B cell (primary cell): ENCODE data around the gene ERGIC1. TPM values are rescaled to one million over a fixed set of nuclear protein-coding genes. Genes with fewer than 3 reads are reported as not detected.

ENCODE experiments used
- ATAC-seq: fragments of 200-7000 bp; cut with Tn5 transposase; one replicate; pipeline ENCODE4 v1.10.0; 2021; ENCODE audit warnings: low read depth, mild to moderate bottlenecking, moderate number of reproducible peaks, moderate library complexity
- CTCF ChIA-PET: fragments of 350-600 bp; sonication (Branson Sonifier 250); formaldehyde crosslinking; loops from one replicate; lab custom pipeline; 2021; ENCODE audit warnings: antibody characterized with exemption, inconsistent platforms; lab: Charles Lee
- POLR2A ChIA-PET: fragments of 350-600 bp; sonication (Branson Sonifier 250); formaldehyde crosslinking; loops from one replicate; lab custom pipeline; 2021; ENCODE audit warnings: antibody characterized with exemption; lab: Charles Lee
- DNase-seq: peaks from one replicate; pipeline ENCODE4 v3.0.0; 2013
- H2AFZ ChIP-seq: 2 replicates; pipeline ENCODE4 v1.6.1; 2012; ENCODE audit warnings: mild to moderate bottlenecking, low read depth, low read length; ENCODE audit not compliant: insufficient read depth, poor library complexity, severe bottlenecking
- H3K27ac ChIP-seq, 2 donors: 1 replicate in 1 of 2; 2 replicates in 1 of 2; pipeline ENCODE4 v1.5.1; 2012 to 2013; ENCODE audit warnings: low read length in 2 of 2, mild to moderate bottlenecking in 2 of 2, moderate library complexity in 1 of 2
- H3K27me3 ChIP-seq, 4 experiments: fragments of 200-600 bp in 1 of 4; sonication (generic) in 1 of 4; replicated peaks in 1 of 4; 1 replicate in 2 of 4; 2 replicates in 2 of 4; pipeline versions ENCODE4 v1.6.1 to v1.7.0; 2013 to 2016; ENCODE audit warnings: low read length in 3 of 4, mild to moderate bottlenecking in 2 of 4, mixed read lengths in 1 of 4, moderate library complexity in 1 of 4; ENCODE audit not compliant: insufficient read depth in 4 of 4, control insufficient read depth in 3 of 4; ENCODE audit errors: control extremely low read depth in 1 of 4
- H3K36me3 ChIP-seq, 2 experiments: replicated peaks in 1 of 2; 1 replicate in 1 of 2; 2 replicates in 1 of 2; pipeline versions ENCODE4 v1.6.1 to v1.7.1; 2013; ENCODE audit warnings: low read length in 1 of 2; ENCODE audit not compliant: insufficient read depth in 2 of 2, control insufficient read depth in 1 of 2; ENCODE audit errors: control extremely low read depth in 1 of 2, extremely low read depth in 1 of 2
- H3K4me1 ChIP-seq, 2 donors: fragments of 200-600 bp in 1 of 2; sonication (generic) in 1 of 2; 1 replicate in 1 of 2; 2 replicates in 1 of 2; pipeline versions ENCODE4 v1.5.1 to v1.6.1; 2013 to 2017; ENCODE audit warnings: low read length in 2 of 2; ENCODE audit not compliant: control insufficient read depth in 2 of 2, insufficient read depth in 2 of 2
- H3K4me2 ChIP-seq: replicated peaks from 2 replicates; pipeline ENCODE3; 2012; ENCODE audit warnings: mild to moderate bottlenecking, low read depth, low read length; ENCODE audit not compliant: poor library complexity, severe bottlenecking
- H3K4me3 ChIP-seq, 5 experiments: fragments of 200-600 bp in 1 of 5; sonication (generic) in 1 of 5; 1 replicate in 3 of 5; 2 replicates in 2 of 5; pipeline versions ENCODE4 v1.5.1 to v1.7.0; 2011 to 2016; ENCODE audit warnings: low read length in 4 of 5, mild to moderate bottlenecking in 4 of 5, low read depth in 2 of 5, control low read depth in 1 of 5, moderate library complexity in 1 of 5; ENCODE audit not compliant: insufficient read depth in 1 of 5; ENCODE audit errors: control extremely low read depth in 1 of 5, extremely low read depth in 1 of 5
- H3K79me2 ChIP-seq: fragments of 200-600 bp; sonication (generic); one replicate; pipeline ENCODE4 v1.6.0; 2016; ENCODE audit warnings: low read length; ENCODE audit not compliant: control insufficient read depth, insufficient read depth
- H3K9ac ChIP-seq: fragments of 200-600 bp; sonication (generic); 2 replicates; pipeline ENCODE4 v1.6.1; 2017; ENCODE audit warnings: mild to moderate bottlenecking, low read length, moderate library complexity
- H3K9me3 ChIP-seq, 3 donors: one replicate each; pipeline versions ENCODE4 v1.6.1 to v1.7.1; 2013; ENCODE audit warnings: low read length in 2 of 3; ENCODE audit not compliant: control insufficient read depth in 2 of 3, insufficient read depth in 1 of 3; ENCODE audit errors: control extremely low read depth in 1 of 3
- H4K20me1 ChIP-seq: 2 replicates; pipeline ENCODE4 v1.6.0; 2012; ENCODE audit warnings: mild to moderate bottlenecking, low read length; ENCODE audit not compliant: insufficient read depth, control insufficient read depth, poor library complexity, severe bottlenecking
- H3K27ac Mint-ChIP-seq: one replicate; pipeline ENCODE4 v1.8.0; 2021; ENCODE audit warnings: mixed read lengths
- H3K27me3 Mint-ChIP-seq: one replicate; pipeline ENCODE4 v1.8.0; 2021; ENCODE audit warnings: mixed read lengths
- H3K4me1 Mint-ChIP-seq: one replicate; pipeline ENCODE4 v1.8.0; 2021; ENCODE audit warnings: mixed read lengths
- H3K4me3 Mint-ChIP-seq: one replicate; pipeline ENCODE4 v1.8.0; 2021; ENCODE audit warnings: mixed read lengths
- H3K9me3 Mint-ChIP-seq: one replicate; pipeline ENCODE4 v1.8.0; 2022; ENCODE audit warnings: mixed read lengths; ENCODE audit not compliant: insufficient read depth
- EZH2 ChIP-seq: IDR thresholded peaks from 2 replicates; pipeline ENCODE4 v1.6.1; 2012; ENCODE audit warnings: borderline replicate concordance, low read depth, mild to moderate bottlenecking, moderate library complexity, low read length; ENCODE audit not compliant: insufficient read depth, poor library complexity, severe bottlenecking
- WGBS: methylation state at CpG from one replicate; pipeline ENCODE4 v1.1.5; 2013; ENCODE audit warnings: missing lambda C conversion rate; ENCODE audit not compliant: insufficient coverage; 5-methylcytosine and 5-hydroxymethylcytosine counted together
- intact Hi-C: fragments of 100-400 bp; cut with micrococcal nuclease; formaldehyde crosslinking; loops from one replicate; pipeline ENCODE4 v1.10.0; 2022
- polyA plus RNA-seq: library from polyadenylated mRNA; depleted of rRNA; stranded (reverse); fragments of >200 nt; gene quantifications from 2 replicates; pipeline ENCODE4 v1.2.3, GENCODE V29; 2012
- total RNA-seq, 2 donors: library from RNA; stranded (reverse); fragments of 120-200 nt in 1 of 2; gene quantifications; 1 replicate in 1 of 2; 2 replicates in 1 of 2; pipeline versions ENCODE4 v1.2.3 to v1.2.4, GENCODE V29; 2013 to 2022
- TF ChIP-seq, protein P1 (sequence below): fragments of 200-600 bp; IDR thresholded peaks from one replicate; pipeline ENCODE4 v1.8.0; 2022; ENCODE audit warnings: antibody characterized with exemption, mild to moderate bottlenecking

The ERGIC1 gene
- total and polyA plus RNA-seq, 2 donors (not counting 1 experiment from before 2014, with no cell fraction given), result 86.3 to 140 TPM

- WGBS, result 84% methylated on average over 8 of the region's 9 CpGs
- no peaks in the 10 kb centered on the region for H3K27me3 Mint-ChIP-seq
- no peak overlapping the region for H3K4me3 Mint-ChIP-seq
- H3K4me1 ChIP-seq, result peaks cover 26 to 28% of the 10 kb centered on the region in 2 donors
- peaks cover 4 to 5% of the 10 kb centered on the region in 2 experiments for H3K36me3 ChIP-seq
- ChIA-PET CTCF (no interaction called here), POLR2A (no interaction called here)
- H3K4me1 Mint-ChIP-seq, result peaks cover 57% of the 10 kb centered on the region
- H3K9me3 ChIP-seq, result peaks cover 0 to 2% (median 0%) of the 10 kb centered on the region in 3 donors
- no peak overlapping the region for H3K4me3 ChIP-seq
- H3K27ac Mint-ChIP-seq, result no peak overlapping the region
- peaks cover 99% of the 10 kb centered on the region for H3K79me2 ChIP-seq
- TF ChIP-seq EZH2, result no peak
- TF ChIP-seq, protein P1, sequence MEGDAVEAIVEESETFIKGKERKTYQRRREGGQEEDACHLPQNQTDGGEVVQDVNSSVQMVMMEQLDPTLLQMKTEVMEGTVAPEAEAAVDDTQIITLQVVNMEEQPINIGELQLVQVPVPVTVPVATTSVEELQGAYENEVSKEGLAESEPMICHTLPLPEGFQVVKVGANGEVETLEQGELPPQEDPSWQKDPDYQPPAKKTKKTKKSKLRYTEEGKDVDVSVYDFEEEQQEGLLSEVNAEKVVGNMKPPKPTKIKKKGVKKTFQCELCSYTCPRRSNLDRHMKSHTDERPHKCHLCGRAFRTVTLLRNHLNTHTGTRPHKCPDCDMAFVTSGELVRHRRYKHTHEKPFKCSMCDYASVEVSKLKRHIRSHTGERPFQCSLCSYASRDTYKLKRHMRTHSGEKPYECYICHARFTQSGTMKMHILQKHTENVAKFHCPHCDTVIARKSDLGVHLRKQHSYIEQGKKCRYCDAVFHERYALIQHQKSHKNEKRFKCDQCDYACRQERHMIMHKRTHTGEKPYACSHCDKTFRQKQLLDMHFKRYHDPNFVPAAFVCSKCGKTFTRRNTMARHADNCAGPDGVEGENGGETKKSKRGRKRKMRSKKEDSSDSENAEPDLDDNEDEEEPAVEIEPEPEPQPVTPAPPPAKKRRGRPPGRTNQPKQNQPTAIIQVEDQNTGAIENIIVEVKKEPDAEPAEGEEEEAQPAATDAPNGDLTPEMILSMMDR, result no peak
- H3K27me3 ChIP-seq, result no peaks in the 10 kb centered on the region
- DNase-seq (no peak), ATAC-seq (no peak)
- intact Hi-C loops, result no loop called here
- H2AFZ ChIP-seq, result no peak overlapping the region
- no peaks in the 10 kb centered on the region for H3K9me3 Mint-ChIP-seq
- H3K27ac ChIP-seq, result no peak overlapping the region
- H4K20me1 ChIP-seq, result peaks cover 74% of the 10 kb centered on the region
- H3K9ac ChIP-seq, result no peak overlapping the region
- no peak overlapping the region for H3K4me2 ChIP-seq
Measured at GRCh38 chr5:172877466-172878260, 43.6 kb downstream of the ERGIC1 start.

- no peak for ATAC-seq
- H3K9me3 ChIP-seq, result peaks cover 0 to 2% (median 0%) of the 10 kb centered on the region in 3 donors
- intact Hi-C loops, result no loop called here
- no peak overlapping the region for H3K4me3 ChIP-seq
- no peaks in the 10 kb centered on the region for H3K9me3 Mint-ChIP-seq
- TF ChIP-seq, protein P1, result no peak
- TF ChIP-seq EZH2, result no peak
- no peak overlapping the region for H3K4me3 Mint-ChIP-seq
- H3K27me3 ChIP-seq, result no peaks in the 10 kb centered on the region
- H3K4me2 ChIP-seq, result no peak overlapping the region
- no peak overlapping the region for H3K27ac Mint-ChIP-seq
- peaks cover 19% of the 10 kb centered on the region in 2 donors for H3K4me1 ChIP-seq
- H3K27me3 Mint-ChIP-seq, result no peaks in the 10 kb centered on the region
- peaks cover 8 to 9% of the 10 kb centered on the region in 2 experiments for H3K36me3 ChIP-seq
- peaks cover 99% of the 10 kb centered on the region for H3K79me2 ChIP-seq
- ChIA-PET POLR2A (no interaction called here), CTCF (no interaction called here)
- peaks cover 75% of the 10 kb centered on the region for H4K20me1 ChIP-seq
- H3K4me1 Mint-ChIP-seq, result peaks cover 54% of the 10 kb centered on the region
- no peak overlapping the region for H2AFZ ChIP-seq
- H3K27ac ChIP-seq, result no peak overlapping the region
- no peak for DNase-seq
- WGBS, result 94% methylated on average over 4 of the region's 9 CpGs
- H3K9ac ChIP-seq, result no peak overlapping the region
Measured at GRCh38 chr5:172878585-172878932, 44.5 kb downstream of the ERGIC1 start.
